GM12878 (cell line): Measurements from ENCODE around the gene PQBP1. TPM values are rescaled to one million over a fixed set of nuclear protein-coding genes. Genes with fewer than 3 reads are reported as not detected.

Source experiments
- CREM ChIP-seq: IDR thresholded peaks from 2 replicates; pipeline ENCODE4 v1.6.1; 2014; ENCODE audit warnings: antibody characterized with exemption, low read depth
- E4F1 ChIP-seq: fragments of 450-650 bp; IDR thresholded peaks from 2 replicates; pipeline ENCODE4 v1.6.1; 2018; ENCODE audit warnings: borderline replicate concordance, mild to moderate bottlenecking; ENCODE audit not compliant: partially characterized antibody
- EGR1 ChIP-seq, 2 experiments: IDR thresholded peaks; 1 replicate in 1 of 2; 2 replicates in 1 of 2; pipeline ENCODE4 v1.6.1; 2011 to 2012; ENCODE audit warnings: low read depth in 2 of 2, low read length in 2 of 2, borderline replicate concordance in 1 of 2, mild to moderate bottlenecking in 1 of 2, moderate library complexity in 1 of 2
- HDGF ChIP-seq: fragments of 450-650 bp; IDR thresholded peaks from 2 replicates; pipeline ENCODE4 v1.6.1; 2016; ENCODE audit warnings: antibody characterized with exemption
- JUNB ChIP-seq: IDR thresholded peaks from 2 replicates; pipeline ENCODE4 v1.6.1; 2016; ENCODE audit warnings: antibody characterized with exemption, mild to moderate bottlenecking
- JUND ChIP-seq: IDR thresholded peaks from 2 replicates; pipeline ENCODE4 v1.6.1; 2012; ENCODE audit warnings: low read depth, mild to moderate bottlenecking, low read length, improper control_type of control experiment, moderate library complexity
- PAX5 ChIP-seq: IDR thresholded peaks from 2 replicates; pipeline ENCODE4 v1.6.1; 2011; ENCODE audit warnings: low read depth, low read length, borderline replicate concordance
- PML ChIP-seq: IDR thresholded peaks from 2 replicates; pipeline ENCODE4 v1.6.1; 2012; ENCODE audit warnings: low read length, inconsistent platforms
- POLR2AphosphoS2 ChIP-seq: IDR thresholded peaks from 2 replicates; pipeline ENCODE4 v1.6.1; 2011; ENCODE audit warnings: low read depth, mild to moderate bottlenecking, low read length, improper control_type of control experiment, moderate library complexity
- RBBP5 ChIP-seq: fragments of 200-600 bp; sonication (generic); conservative IDR thresholded peaks from 2 replicates; pipeline ENCODE4 v1.6.1; 2016
- RFX5 ChIP-seq: IDR thresholded peaks from 2 replicates; pipeline ENCODE4 v1.6.1; 2011; ENCODE audit warnings: low read depth, low read length, improper control_type of control experiment
- SMAD1 ChIP-seq: fragments of 450-650 bp; IDR thresholded peaks from 2 replicates; pipeline ENCODE4 v1.6.1; 2018; ENCODE audit warnings: mild to moderate bottlenecking, low read depth; ENCODE audit not compliant: partially characterized antibody
- SP1 ChIP-seq: IDR thresholded peaks from one replicate; pipeline ENCODE4 v1.6.1; 2011; ENCODE audit warnings: low read depth, low read length
- SPI1 ChIP-seq: IDR thresholded peaks from 2 replicates; pipeline ENCODE4 v1.6.1; 2011; ENCODE audit warnings: low read depth, mild to moderate bottlenecking, low read length, moderate library complexity, borderline replicate concordance; ENCODE audit not compliant: insufficient read depth
- polyA plus RNA-seq, 11 experiments: library from polyadenylated mRNA; depleted of rRNA in 4 of 11; unstranded in 6 of 11; stranded (reverse) in 5 of 11; fragments of >200 nt; fragmentation: Nextera tagmentation in 4 of 11; fragmentation: Illumina TruSeq in 1 of 11; extraction: Ambion mirVana in 4 of 11; extraction: Trizol in 1 of 11; gene quantifications; 1 replicate in 1 of 11; 2 replicates in 10 of 11; pipeline versions ENCODE4 v1.2.1 to v1.2.3, GENCODE V29; 2011 to 2016; ENCODE audit warnings: inconsistent platforms in 2 of 11, missing spikeins in 2 of 11, low read depth in 1 of 11
- total RNA-seq, 4 experiments: library from RNA; depleted of rRNA in 3 of 4; stranded (reverse); fragments of >200 nt in 3 of 4; fragmentation: Illumina TruSeq in 1 of 4; extraction: Trizol in 1 of 4; gene quantifications; 2 replicates each; pipeline versions ENCODE4 v1.2.1 to v1.2.3, GENCODE V29; 2013 to 2021
- TF ChIP-seq, protein P1 (sequence below): fragments of 450-650 bp; IDR thresholded peaks from 2 replicates; pipeline ENCODE4 v1.6.1; 2017; ENCODE audit warnings: low read depth, mild to moderate bottlenecking, moderate library complexity
- TF ChIP-seq, protein P2 (sequence below): IDR thresholded peaks from 2 replicates; pipeline ENCODE4 v1.6.1; 2012; ENCODE audit warnings: low read length, inconsistent platforms
- TF ChIP-seq, protein P3 (sequence below): IDR thresholded peaks from 2 replicates; pipeline ENCODE4 v1.6.1; 2011; ENCODE audit warnings: mild to moderate bottlenecking, low read depth, low read length, moderate library complexity; ENCODE audit not compliant: insufficient replicate concordance
- TF ChIP-seq, protein P4 (sequence below): fragments of 150-350 bp; IDR thresholded peaks from 2 replicates; pipeline ENCODE4 v1.6.1; 2016; ENCODE audit warnings: low read depth, low read length

PQBP1 gene
- total and polyA plus RNA-seq, 10 of the 15 experiments (the other 5 are each of a cell fraction or from before 2014, with no cell fraction given): 12.5 to 74.8 (median 68.5) TPM

- TF ChIP-seq EGR1 (IDR thresholded peaks at IDR 0.05; ENCODE audit: borderline replicate concordance in 1 of 2, low read depth in 2 of 2, low read length in 2 of 2): 0 out of 3 replicates have a peak, but pooled peaks of 1 of the 2 experiments have one; percentile 19
- peak; percentile 91 for TF ChIP-seq RFX5
- TF ChIP-seq, protein P1, sequence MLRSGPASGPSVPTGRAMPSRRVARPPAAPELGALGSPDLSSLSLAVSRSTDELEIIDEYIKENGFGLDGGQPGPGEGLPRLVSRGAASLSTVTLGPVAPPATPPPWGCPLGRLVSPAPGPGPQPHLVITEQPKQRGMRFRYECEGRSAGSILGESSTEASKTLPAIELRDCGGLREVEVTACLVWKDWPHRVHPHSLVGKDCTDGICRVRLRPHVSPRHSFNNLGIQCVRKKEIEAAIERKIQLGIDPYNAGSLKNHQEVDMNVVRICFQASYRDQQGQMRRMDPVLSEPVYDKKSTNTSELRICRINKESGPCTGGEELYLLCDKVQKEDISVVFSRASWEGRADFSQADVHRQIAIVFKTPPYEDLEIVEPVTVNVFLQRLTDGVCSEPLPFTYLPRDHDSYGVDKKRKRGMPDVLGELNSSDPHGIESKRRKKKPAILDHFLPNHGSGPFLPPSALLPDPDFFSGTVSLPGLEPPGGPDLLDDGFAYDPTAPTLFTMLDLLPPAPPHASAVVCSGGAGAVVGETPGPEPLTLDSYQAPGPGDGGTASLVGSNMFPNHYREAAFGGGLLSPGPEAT: peak; percentile 72; the same call in 1 of the 2 replicates
- TF ChIP-seq CREM: peak; percentile 70
- TF ChIP-seq POLR2AphosphoS2: peak; percentile 90
- TF ChIP-seq PAX5: peak; percentile 17; the same call in 1 of the 2 replicates
- TF ChIP-seq E4F1: peak; percentile 51
- no peak for TF ChIP-seq JUNB
- TF ChIP-seq, protein P2, sequence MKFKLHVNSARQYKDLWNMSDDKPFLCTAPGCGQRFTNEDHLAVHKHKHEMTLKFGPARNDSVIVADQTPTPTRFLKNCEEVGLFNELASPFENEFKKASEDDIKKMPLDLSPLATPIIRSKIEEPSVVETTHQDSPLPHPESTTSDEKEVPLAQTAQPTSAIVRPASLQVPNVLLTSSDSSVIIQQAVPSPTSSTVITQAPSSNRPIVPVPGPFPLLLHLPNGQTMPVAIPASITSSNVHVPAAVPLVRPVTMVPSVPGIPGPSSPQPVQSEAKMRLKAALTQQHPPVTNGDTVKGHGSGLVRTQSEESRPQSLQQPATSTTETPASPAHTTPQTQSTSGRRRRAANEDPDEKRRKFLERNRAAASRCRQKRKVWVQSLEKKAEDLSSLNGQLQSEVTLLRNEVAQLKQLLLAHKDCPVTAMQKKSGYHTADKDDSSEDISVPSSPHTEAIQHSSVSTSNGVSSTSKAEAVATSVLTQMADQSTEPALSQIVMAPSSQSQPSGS: no peak
- TF ChIP-seq SMAD1: peak; percentile 42
- peak; percentile 29; the same call in 1 of the 2 replicates for TF ChIP-seq SPI1
- TF ChIP-seq HDGF: no peak
- peak; percentile 82 for TF ChIP-seq SP1
- peak; percentile 84; the same call in 1 of the 2 replicates for TF ChIP-seq PML
- no peak for TF ChIP-seq RBBP5
- TF ChIP-seq, protein P3, sequence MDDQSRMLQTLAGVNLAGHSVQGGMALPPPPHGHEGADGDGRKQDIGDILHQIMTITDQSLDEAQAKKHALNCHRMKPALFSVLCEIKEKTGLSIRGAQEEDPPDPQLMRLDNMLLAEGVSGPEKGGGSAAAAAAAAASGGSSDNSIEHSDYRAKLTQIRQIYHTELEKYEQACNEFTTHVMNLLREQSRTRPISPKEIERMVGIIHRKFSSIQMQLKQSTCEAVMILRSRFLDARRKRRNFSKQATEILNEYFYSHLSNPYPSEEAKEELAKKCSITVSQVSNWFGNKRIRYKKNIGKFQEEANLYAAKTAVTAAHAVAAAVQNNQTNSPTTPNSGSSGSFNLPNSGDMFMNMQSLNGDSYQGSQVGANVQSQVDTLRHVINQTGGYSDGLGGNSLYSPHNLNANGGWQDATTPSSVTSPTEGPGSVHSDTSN: peak; percentile 85
- peak; percentile 95 for TF ChIP-seq JUND
- TF ChIP-seq, protein P4, sequence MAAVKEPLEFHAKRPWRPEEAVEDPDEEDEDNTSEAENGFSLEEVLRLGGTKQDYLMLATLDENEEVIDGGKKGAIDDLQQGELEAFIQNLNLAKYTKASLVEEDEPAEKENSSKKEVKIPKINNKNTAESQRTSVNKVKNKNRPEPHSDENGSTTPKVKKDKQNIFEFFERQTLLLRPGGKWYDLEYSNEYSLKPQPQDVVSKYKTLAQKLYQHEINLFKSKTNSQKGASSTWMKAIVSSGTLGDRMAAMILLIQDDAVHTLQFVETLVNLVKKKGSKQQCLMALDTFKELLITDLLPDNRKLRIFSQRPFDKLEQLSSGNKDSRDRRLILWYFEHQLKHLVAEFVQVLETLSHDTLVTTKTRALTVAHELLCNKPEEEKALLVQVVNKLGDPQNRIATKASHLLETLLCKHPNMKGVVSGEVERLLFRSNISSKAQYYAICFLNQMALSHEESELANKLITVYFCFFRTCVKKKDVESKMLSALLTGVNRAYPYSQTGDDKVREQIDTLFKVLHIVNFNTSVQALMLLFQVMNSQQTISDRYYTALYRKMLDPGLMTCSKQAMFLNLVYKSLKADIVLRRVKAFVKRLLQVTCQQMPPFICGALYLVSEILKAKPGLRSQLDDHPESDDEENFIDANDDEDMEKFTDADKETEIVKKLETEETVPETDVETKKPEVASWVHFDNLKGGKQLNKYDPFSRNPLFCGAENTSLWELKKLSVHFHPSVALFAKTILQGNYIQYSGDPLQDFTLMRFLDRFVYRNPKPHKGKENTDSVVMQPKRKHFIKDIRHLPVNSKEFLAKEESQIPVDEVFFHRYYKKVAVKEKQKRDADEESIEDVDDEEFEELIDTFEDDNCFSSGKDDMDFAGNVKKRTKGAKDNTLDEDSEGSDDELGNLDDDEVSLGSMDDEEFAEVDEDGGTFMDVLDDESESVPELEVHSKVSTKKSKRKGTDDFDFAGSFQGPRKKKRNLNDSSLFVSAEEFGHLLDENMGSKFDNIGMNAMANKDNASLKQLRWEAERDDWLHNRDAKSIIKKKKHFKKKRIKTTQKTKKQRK: no peak
Measured at GRCh38 chrX:48897625-48898306, at the start of gene PQBP1, which contains the start of gene TIMM17B (continued).
